K562 treated with DMSO at 1 percent for 48 hours (cell line): ENCODE results near the gene FBLIM1. TPM values are rescaled to one million over a fixed set of nuclear protein-coding genes. Genes with fewer than 3 reads are reported as not detected.

ENCODE experiments used
- total RNA-seq: library from RNA; unstranded; fragments of 300-600 nt; gene quantifications from 2 replicates; pipeline ENCODE4 v1.2.3, GENCODE V29; 2022; ENCODE audit warnings: low replicate concordance; ENCODE audit errors: extremely low read depth

Gene FBLIM1, protein sequence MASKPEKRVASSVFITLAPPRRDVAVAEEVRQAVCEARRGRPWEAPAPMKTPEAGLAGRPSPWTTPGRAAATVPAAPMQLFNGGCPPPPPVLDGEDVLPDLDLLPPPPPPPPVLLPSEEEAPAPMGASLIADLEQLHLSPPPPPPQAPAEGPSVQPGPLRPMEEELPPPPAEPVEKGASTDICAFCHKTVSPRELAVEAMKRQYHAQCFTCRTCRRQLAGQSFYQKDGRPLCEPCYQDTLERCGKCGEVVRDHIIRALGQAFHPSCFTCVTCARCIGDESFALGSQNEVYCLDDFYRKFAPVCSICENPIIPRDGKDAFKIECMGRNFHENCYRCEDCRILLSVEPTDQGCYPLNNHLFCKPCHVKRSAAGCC
- total RNA-seq: not detected in 2 replicates

DNA sequence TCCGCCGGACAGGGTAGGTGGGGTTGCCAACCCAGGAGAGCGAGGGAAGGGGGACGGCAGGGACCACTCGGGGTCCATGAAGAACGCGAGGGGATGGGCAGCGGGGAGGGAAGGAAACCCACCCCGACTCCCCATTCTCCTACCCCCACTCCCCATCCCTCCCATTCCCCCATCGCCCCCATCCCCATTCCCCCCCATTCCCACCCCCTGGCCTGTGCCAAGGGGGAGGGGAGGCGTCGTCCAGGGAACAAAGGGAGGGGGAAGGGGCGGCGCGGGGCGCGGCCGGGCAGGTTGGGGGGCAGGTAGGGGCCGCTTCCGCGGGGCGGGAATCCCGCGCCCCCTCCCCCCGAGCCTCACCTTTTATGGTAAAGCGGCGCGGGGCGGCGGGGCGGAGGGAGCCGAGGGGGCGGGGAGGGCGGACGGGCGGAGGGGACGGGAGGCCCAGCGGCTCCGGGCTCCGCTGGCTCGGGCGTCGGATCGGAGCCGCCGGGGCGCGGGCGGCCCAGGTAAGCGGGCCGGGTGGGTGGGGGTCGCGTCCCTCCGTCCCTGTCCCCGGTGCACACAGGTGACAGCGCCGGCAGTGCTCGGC is at the start of gene FBLIM1:
Gene FBLIM1, plus strand, starts transcription at position 453 of the 589 bp plus-strand sequence. CDS start 6,189 bp downstream, outside the sequence.

DNA sequence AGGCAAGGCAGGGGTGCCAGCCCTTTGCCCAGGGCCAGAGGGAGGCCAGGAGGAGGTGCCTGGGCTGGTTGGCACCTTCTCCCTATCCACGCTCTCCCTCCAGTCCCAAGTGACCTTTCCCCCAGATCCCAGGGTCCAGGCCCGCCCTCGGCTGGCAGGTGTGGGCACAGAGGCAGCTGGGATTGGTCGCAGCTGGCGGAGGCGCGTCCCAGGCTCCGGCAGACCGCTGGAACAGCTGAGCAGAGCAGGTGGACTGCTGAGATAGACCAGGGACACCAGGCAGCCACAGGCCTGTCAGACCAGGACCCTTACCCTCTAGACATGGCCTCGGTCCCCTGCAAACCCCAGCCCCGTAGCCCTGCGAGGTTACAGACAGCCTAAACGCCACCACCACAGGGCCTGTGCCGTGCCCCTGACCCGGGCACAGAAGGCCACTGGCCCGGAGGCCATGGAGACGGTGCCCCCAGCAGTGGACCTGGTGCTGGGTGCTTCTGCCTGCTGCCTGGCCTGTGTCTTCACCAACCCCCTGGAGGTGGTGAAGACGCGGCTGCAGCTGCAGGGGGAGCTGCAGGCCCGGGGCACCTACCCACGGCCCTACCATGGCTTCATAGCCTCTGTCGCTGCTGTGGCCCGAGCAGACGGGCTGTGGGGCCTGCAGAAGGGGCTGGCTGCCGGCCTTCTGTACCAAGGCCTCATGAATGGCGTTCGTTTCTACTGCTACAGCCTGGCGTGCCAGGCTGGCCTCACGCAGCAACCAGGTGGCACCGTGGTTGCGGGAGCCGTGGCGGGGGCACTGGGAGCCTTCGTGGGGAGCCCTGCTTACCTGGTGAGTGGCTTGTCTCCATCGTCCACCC is 22.3 kb upstream of the FBLIM1 start, which contains the start of gene SLC25A34:
Gene SLC25A34, plus strand, starts transcription at position 221 of the 854 bp plus-strand sequence. Its CDS starts 228 bp downstream, at position 449.

DNA sequence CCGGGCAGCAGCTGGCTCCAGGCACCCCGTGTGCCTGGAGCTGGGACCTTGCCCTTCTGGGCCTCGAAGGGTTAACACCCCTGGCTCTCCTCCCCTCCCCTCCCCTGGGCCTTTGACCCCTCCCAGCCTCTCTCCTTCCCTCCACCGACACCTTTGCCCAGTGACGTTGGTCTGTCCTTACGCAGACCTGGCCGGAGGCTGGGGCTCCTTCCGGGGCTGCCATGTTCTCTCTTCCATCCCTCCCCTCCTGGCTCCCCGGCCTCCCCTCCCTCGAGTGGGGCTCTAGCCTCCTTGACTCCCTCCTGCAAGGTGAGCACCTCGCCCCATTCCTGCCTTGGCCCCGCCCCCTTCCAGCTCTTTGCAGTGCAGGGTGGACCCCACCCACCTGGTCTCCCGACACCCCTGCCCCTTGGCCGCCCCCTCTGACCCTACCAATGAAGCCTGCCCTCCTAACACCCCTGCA is 16.2 kb upstream of the FBLIM1 start, which contains the start of gene TMEM82:
Gene TMEM82, plus strand, starts transcription at position 161 of the 463 bp plus-strand sequence. Its CDS starts 61 bp downstream, at position 222.

DNA sequence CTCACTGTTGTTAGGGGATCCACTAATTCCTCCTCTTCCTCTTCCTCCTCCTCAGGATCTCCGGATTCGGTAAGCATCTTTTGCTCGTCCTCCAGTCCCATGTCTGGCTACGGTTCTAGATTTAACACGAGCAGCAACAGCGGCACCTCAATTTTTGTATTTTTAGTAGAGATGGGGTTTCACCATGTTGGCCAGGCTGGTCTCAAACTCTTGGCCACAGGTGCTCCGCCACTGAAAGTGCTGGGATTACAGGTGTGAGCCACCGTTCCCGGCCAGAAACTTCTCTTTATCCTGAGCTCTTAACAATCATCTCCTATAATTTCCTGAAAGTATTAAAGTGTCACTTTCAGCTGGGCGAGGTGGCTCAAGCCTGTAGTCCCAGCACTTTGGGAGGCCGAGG is 49.0 kb downstream of the FBLIM1 start, which contains the start of gene UQCRHL:
Gene UQCRHL, minus strand, starts transcription at position 101 of the 400 bp plus-strand sequence. Its CDS starts 0 bp downstream, at position 101.

Other genes starting within 250 kb of the FBLIM1 start
- not detected in 2 replicates for gene CASP9, start 234.6 kb upstream of the FBLIM1 start, total RNA-seq
- gene DNAJC16, start 231.9 kb upstream of the FBLIM1 start, total RNA-seq: not detected in 2 replicates
- gene AGMAT, start 173.7 kb upstream of the FBLIM1 start, total RNA-seq: not detected in 2 replicates
- gene DDI2, start 141.3 kb upstream of the FBLIM1 start, total RNA-seq: not detected in 2 replicates
- gene PLEKHM2, start 74.5 kb upstream of the FBLIM1 start, total RNA-seq: 174 TPM in 1 of 2 replicates, not detected in the other
- gene SLC25A34, start 22.5 kb upstream of the FBLIM1 start, total RNA-seq: not detected in 2 replicates
- not detected in 2 replicates for gene TMEM82, start 16.3 kb upstream of the FBLIM1 start, total RNA-seq
- not detected in 2 replicates for gene UQCRHL, start 48.9 kb downstream of the FBLIM1 start, total RNA-seq
- not detected in 2 replicates for gene SPEN, start 88.9 kb downstream of the FBLIM1 start, total RNA-seq
- not detected in 2 replicates for gene ZBTB17, start 217.3 kb downstream of the FBLIM1 start, total RNA-seq
- gene SRARP, start 245.4 kb downstream of the FBLIM1 start, total RNA-seq: not detected in 2 replicates